OCI-LY3 (cell line): ENCODE results near the gene ARMC2.

Experiments
- H2AFZ ChIP-seq: fragments of 200-600, 300-600 bp; shearing (Covaris generic); 2 replicates; pipeline ENCODE4 v1.6.0; 2014; ENCODE audit warnings: antibody characterized with exemption, low read depth, low read length
- H3K27ac ChIP-seq: fragments of 200-600, 300-600 bp; sonication (generic); 2 replicates; pipeline ENCODE4 v1.5.1; 2014; ENCODE audit warnings: mild to moderate bottlenecking, low read length, moderate library complexity, mixed read lengths
- H3K27me3 ChIP-seq: fragments of 200-600, 300-600 bp; sonication (generic); 2 replicates; pipeline ENCODE4 v1.6.1; 2014; ENCODE audit warnings: low read depth, low read length, mixed read lengths
- H3K36me3 ChIP-seq: fragments of 200-600, 300-600 bp; sonication (generic); replicated peaks from 2 replicates; pipeline ENCODE3; 2014; ENCODE audit warnings: low read depth, low read length, mixed read lengths
- H3K4me1 ChIP-seq: fragments of 300-600, 200-600 bp; sonication (generic); 2 replicates; pipeline ENCODE4 v1.6.1; 2014; ENCODE audit warnings: low read length, mixed read lengths
- H3K4me2 ChIP-seq: fragments of 200-600, 300-600 bp; sonication (generic); 2 replicates; pipeline ENCODE4 v1.6.1; 2014; ENCODE audit warnings: low read length, mixed read lengths
- H3K4me3 ChIP-seq: fragments of 300-600, 200-600 bp; sonication (generic); 2 replicates; pipeline ENCODE4 v1.5.1; 2014; ENCODE audit warnings: antibody characterized with exemption, mild to moderate bottlenecking, low read length, moderate library complexity
- H3K79me2 ChIP-seq: fragments of 300-600, 200-600 bp; shearing (Covaris generic); 2 replicates; pipeline ENCODE4 v1.6.1; 2014; ENCODE audit warnings: mild to moderate bottlenecking, low read length, mixed read lengths
- H3K9ac ChIP-seq: fragments of 300-600, 200-600 bp; shearing (Covaris generic); 2 replicates; pipeline ENCODE4 v1.6.0; 2014; ENCODE audit warnings: mild to moderate bottlenecking, low read length, moderate library complexity
- H3K9me3 ChIP-seq: fragments of 200-600, 300-600 bp; shearing (Covaris generic); 2 replicates; pipeline ENCODE4 v1.6.1; 2014; ENCODE audit warnings: low read length, mixed read lengths; ENCODE audit not compliant: insufficient read depth
- H4K20me1 ChIP-seq: fragments of 200-600, 300-600 bp; sonication (generic); 2 replicates; pipeline ENCODE4 v1.6.1; 2016; ENCODE audit warnings: low read length, mixed read lengths; ENCODE audit not compliant: insufficient read depth
- CTCF ChIP-seq: fragments of 200-600, 300-600 bp; sonication (generic); IDR thresholded peaks from 2 replicates; pipeline ENCODE4 v1.5.1; 2014; ENCODE audit warnings: antibody characterized with exemption, low read length, low read depth
- EZH2phosphoT487 ChIP-seq: fragments of 200-600 bp; shearing (Covaris generic); IDR thresholded peaks from 2 replicates; pipeline ENCODE4 v1.6.1; 2018; ENCODE audit warnings: antibody characterized with exemption, mixed run types, low read depth

ARMC2 gene

GRCh38 chr6:108844135-108844534, 4.1 kb upstream of the ARMC2 start:
- Histone ChIP-seq H3K27ac (no peak overlapping the region), H4K20me1 (no peaks in the 10 kb centered on the region), H3K4me1 (peaks cover 14% of the 10 kb centered on the region), H3K36me3 (no peaks in the 10 kb centered on the region), H3K9me3 (no peaks in the 10 kb centered on the region), H2AFZ (no peak overlapping the region), H3K27me3 (peaks cover 45% of the 10 kb centered on the region), H3K4me2 (no peak overlapping the region), H3K9ac (no peak overlapping the region), H3K79me2 (no peaks in the 10 kb centered on the region), H3K4me3 (no peak overlapping the region)
- no peak for TF ChIP-seq CTCF
- TF ChIP-seq EZH2phosphoT487: no peak

- H3K4me3 ChIP-seq: no peak overlapping the region
- no peaks in the 10 kb centered on the region for H3K79me2 ChIP-seq
- peaks cover 14% of the 10 kb centered on the region for H3K4me1 ChIP-seq
- TF ChIP-seq EZH2phosphoT487 (no peak), CTCF (no peak)
- H3K4me2 ChIP-seq: no peak overlapping the region
- H3K9me3 ChIP-seq: no peaks in the 10 kb centered on the region
- no peak overlapping the region for H2AFZ ChIP-seq
- H3K27me3 ChIP-seq: peaks cover 41% of the 10 kb centered on the region
- H3K27ac ChIP-seq: no peak overlapping the region
- H4K20me1 ChIP-seq: no peaks in the 10 kb centered on the region
- no peak overlapping the region for H3K9ac ChIP-seq
- H3K36me3 ChIP-seq: no peaks in the 10 kb centered on the region
Observed at GRCh38 chr6:108845145-108845544, 3.1 kb upstream of the ARMC2 start.

- Histone ChIP-seq H3K4me2 (no peak overlapping the region), H3K27ac (no peak overlapping the region), H2AFZ (no peak overlapping the region), H3K9me3 (no peaks in the 10 kb centered on the region), H3K27me3 (peaks cover 35% of the 10 kb centered on the region), H4K20me1 (no peaks in the 10 kb centered on the region), H3K36me3 (no peaks in the 10 kb centered on the region), H3K79me2 (no peaks in the 10 kb centered on the region), H3K9ac (no peak overlapping the region), H3K4me1 (peaks cover 13% of the 10 kb centered on the region), H3K4me3 (no peak overlapping the region)
- no peak for TF ChIP-seq CTCF
- TF ChIP-seq EZH2phosphoT487: no peak
Observed at GRCh38 chr6:108846101-108846500, 2.1 kb upstream of the ARMC2 start.

- H3K27me3 ChIP-seq: peaks cover 30% of the 10 kb centered on the region
- H3K4me2 ChIP-seq: no peak overlapping the region
- no peak overlapping the region for H2AFZ ChIP-seq
- no peaks in the 10 kb centered on the region for H3K36me3 ChIP-seq
- H3K27ac ChIP-seq: no peak overlapping the region
- H4K20me1 ChIP-seq: no peaks in the 10 kb centered on the region
- no peaks in the 10 kb centered on the region for H3K9me3 ChIP-seq
- no peak overlapping the region for H3K9ac ChIP-seq
- H3K79me2 ChIP-seq: no peaks in the 10 kb centered on the region
- no peak for TF ChIP-seq CTCF
- no peak for TF ChIP-seq EZH2phosphoT487
- peaks cover 8% of the 10 kb centered on the region for H3K4me1 ChIP-seq
- H3K4me3 ChIP-seq: no peak overlapping the region
Observed at GRCh38 chr6:108846628-108847027, 1.6 kb upstream of the ARMC2 start.
